Osteocyte (in vitro differentiated cells): ENCODE data around the gene IGF2BP3. TPM values are rescaled to one million over a fixed set of nuclear protein-coding genes. Genes with fewer than 3 reads are reported as not detected.

Experiments used
- DNase-seq: peaks from one replicate; pipeline ENCODE4 v3.0.0; 2021; ENCODE audit warnings: mixed read lengths; ENCODE audit not compliant: unreplicated experiment; ENCODE audit errors: extremely low spot score
- H3K27ac Mint-ChIP-seq: one replicate; pipeline ENCODE4 v1.8.0; 2021; ENCODE audit warnings: mild to moderate bottlenecking, mixed read lengths; ENCODE audit not compliant: unreplicated experiment
- H3K27me3 Mint-ChIP-seq: one replicate; pipeline ENCODE4 v1.8.0; 2021; ENCODE audit warnings: mixed read lengths; ENCODE audit not compliant: unreplicated experiment
- H3K36me3 Mint-ChIP-seq: one replicate; pipeline ENCODE4 v1.8.0; 2021; ENCODE audit warnings: mixed read lengths; ENCODE audit not compliant: unreplicated experiment
- H3K4me1 Mint-ChIP-seq: one replicate; pipeline ENCODE4 v1.8.0; 2021; ENCODE audit warnings: mixed read lengths; ENCODE audit not compliant: unreplicated experiment
- H3K4me3 Mint-ChIP-seq: one replicate; pipeline ENCODE4 v1.8.0; 2021; ENCODE audit warnings: mild to moderate bottlenecking, moderate library complexity, mixed read lengths; ENCODE audit not compliant: unreplicated experiment
- H3K9me3 Mint-ChIP-seq: one replicate; pipeline ENCODE4 v1.8.0; 2021; ENCODE audit warnings: mixed read lengths; ENCODE audit not compliant: unreplicated experiment
- CTCF ChIP-seq: fragments of 200-600 bp; sonication (generic); IDR thresholded peaks from 2 replicates; pipeline ENCODE4 v1.5.0; 2021; ENCODE audit warnings: antibody characterized with exemption, mild to moderate bottlenecking, moderate library complexity
- total RNA-seq: library from RNA; stranded (reverse); gene quantifications from 2 replicates; pipeline ENCODE4 v1.2.1, GENCODE V29; 2021

Gene IGF2BP3
- total RNA-seq, 1 donor from 2014 or later = 70.0 TPM

- Mint-ChIP-seq H3K4me3 (no peak overlapping the region), H3K4me1 (peaks cover 17% of the 10 kb centered on the region), H3K36me3 (no peaks in the 10 kb centered on the region), H3K9me3 (no peaks in the 10 kb centered on the region), H3K27ac (no peak overlapping the region), H3K27me3 (no peaks in the 10 kb centered on the region)
- DNase-seq = no peak
- no peak for TF ChIP-seq CTCF
Measured at GRCh38 chr7:23294549-23295400, 175.5 kb downstream of the IGF2BP3 start.

GRCh38 chr7:23293500-23294073, 176.7 kb downstream of the IGF2BP3 start:
- H3K27me3 Mint-ChIP-seq = no peaks in the 10 kb centered on the region
- TF ChIP-seq CTCF = no peak
- H3K4me1 Mint-ChIP-seq = peaks cover 11% of the 10 kb centered on the region
- no peak overlapping the region for H3K27ac Mint-ChIP-seq
- no peak for DNase-seq
- no peak overlapping the region for H3K4me3 Mint-ChIP-seq
- H3K9me3 Mint-ChIP-seq = no peaks in the 10 kb centered on the region
- H3K36me3 Mint-ChIP-seq = no peaks in the 10 kb centered on the region

GRCh38 chr7:23292623-23293022, 177.7 kb downstream of the IGF2BP3 start:
- Mint-ChIP-seq H3K4me1 (peaks cover 2% of the 10 kb centered on the region), H3K36me3 (no peaks in the 10 kb centered on the region), H3K9me3 (no peaks in the 10 kb centered on the region), H3K27ac (no peak overlapping the region), H3K27me3 (no peaks in the 10 kb centered on the region), H3K4me3 (no peak overlapping the region)
- no peak for TF ChIP-seq CTCF
- DNase-seq = no peak

- Mint-ChIP-seq H3K27ac (no peak overlapping the region), H3K4me3 (no peak overlapping the region), H3K9me3 (no peaks in the 10 kb centered on the region), H3K27me3 (no peaks in the 10 kb centered on the region), H3K36me3 (no peaks in the 10 kb centered on the region), H3K4me1 (no peaks in the 10 kb centered on the region)
- DNase-seq = no peak
- TF ChIP-seq CTCF = no peak
Measured at GRCh38 chr7:23291957-23292560, 178.2 kb downstream of the IGF2BP3 start.

- Mint-ChIP-seq H3K27ac (no peak overlapping the region), H3K36me3 (no peaks in the 10 kb centered on the region), H3K27me3 (no peaks in the 10 kb centered on the region), H3K9me3 (no peaks in the 10 kb centered on the region), H3K4me1 (no peaks in the 10 kb centered on the region), H3K4me3 (no peak overlapping the region)
- TF ChIP-seq CTCF = no peak
- DNase-seq = no peak
Measured at GRCh38 chr7:23290993-23291392, 179.3 kb downstream of the IGF2BP3 start.
